K562 (cell line): ENCODE measurements around the gene ATP8A1. TPM values are rescaled to one million over a fixed set of nuclear protein-coding genes. Genes with fewer than 3 reads are reported as not detected.

ENCODE experiments used
- ATAC-seq: fragments of 200-7000 bp; cut with Tn5 transposase; 3 replicates; pipeline ENCODE4 v1.9.1; 2020; ENCODE audit warnings: moderate library complexity
- BruUV-seq: library from RNA; stranded (reverse); fragments of 400-500 nt; replicated peaks from 2 replicates; lab custom pipeline; 2021; lab: Mats Ljungman, UMichigan
- CTCF ChIA-PET: fragments of 300-600 bp; formaldehyde crosslinking; extraction: SDS; loops from one replicate; lab custom pipeline; 2021; ENCODE audit warnings: low intra/inter-chr PET ratio; lab: Yijun Ruan, JAX
- POLR2A ChIA-PET: fragments of 300-600, 350-650 bp; sonication (Branson Sonifier 250); formaldehyde crosslinking; extraction: SDS; loops from one replicate; lab custom pipeline; 2021; ENCODE audit warnings: antibody characterized with exemption, inconsistent platforms; lab: Yijun Ruan, JAX
- DNase-seq, 4 experiments: peaks; one replicate each; pipeline versions ENCODE4 v3.0.0 to v3.0.0-alpha.2; 2011 to 2018; ENCODE audit warnings: low spot score in 3 of 4, mixed read lengths in 3 of 4; ENCODE audit errors: extremely low read depth in 1 of 4
- FAIRE-seq: peaks from 2 replicates; lab custom pipeline; 2011; peaks lifted over from hg19 to GRCh38; lab: Jason Lieb, UNC
- H2AFZ ChIP-seq: 2 replicates; pipeline ENCODE4 v1.6.0; 2011; ENCODE audit warnings: low read depth, low read length, control low read depth, inconsistent platforms
- H3K27ac ChIP-seq: fragments of 200-600 bp; 3 replicates; pipeline ENCODE4 v1.8.0; 2011; ENCODE audit warnings: low read depth, mild to moderate bottlenecking, control low read depth, inconsistent platforms, low read length, moderate library complexity, mixed read lengths; ENCODE audit errors: extremely low read depth
- H3K27me3 ChIP-seq, 2 experiments: fragments of 300-600 bp in 1 of 2; 2 replicates in 1 of 2; 3 replicates in 1 of 2; pipeline versions ENCODE4 v1.6.0 to v1.8.0; 2011; ENCODE audit warnings: inconsistent platforms in 2 of 2, low read length in 2 of 2, mild to moderate bottlenecking in 1 of 2, mixed read lengths in 1 of 2, moderate library complexity in 1 of 2; ENCODE audit not compliant: control insufficient read depth in 2 of 2, insufficient read depth in 2 of 2
- H3K36me3 ChIP-seq: fragments of 300-600 bp; 3 replicates; pipeline ENCODE4 v1.8.0; 2011; ENCODE audit warnings: mild to moderate bottlenecking, low read length, inconsistent platforms; ENCODE audit not compliant: control insufficient read depth, insufficient read depth
- H3K4me1 ChIP-seq, 2 experiments: fragments of 200-600 bp in 1 of 2; replicated peaks in 1 of 2; 2 replicates in 1 of 2; 3 replicates in 1 of 2; pipeline versions ENCODE4 v1.5.1 to v1.8.0; 2011; ENCODE audit warnings: inconsistent platforms in 2 of 2, low read length in 2 of 2, mild to moderate bottlenecking in 1 of 2, mixed read lengths in 1 of 2, moderate library complexity in 1 of 2; ENCODE audit not compliant: control insufficient read depth in 2 of 2, insufficient read depth in 2 of 2
- H3K4me2 ChIP-seq: 2 replicates; pipeline ENCODE4 v1.6.1; 2011; ENCODE audit warnings: low read length, control low read depth, inconsistent platforms, mixed read lengths; ENCODE audit not compliant: insufficient read depth
- H3K4me3 ChIP-seq: fragments of 200-600 bp; sonication (generic), shearing (Covaris generic); 2 replicates; pipeline ENCODE4 v1.5.1; 2016; ENCODE audit warnings: control low read depth, inconsistent platforms
- H3K79me2 ChIP-seq: fragments of 200-600 bp; 3 replicates; pipeline ENCODE4 v1.8.0; 2011; ENCODE audit warnings: low read length, inconsistent platforms; ENCODE audit not compliant: control insufficient read depth, insufficient read depth
- H3K9ac ChIP-seq, 2 experiments: 2 replicates each; pipeline versions ENCODE4 v1.6.0 to v1.6.1; 2011; ENCODE audit warnings: low read depth in 2 of 2, low read length in 2 of 2, control low read depth in 1 of 2, inconsistent platforms in 1 of 2, mild to moderate bottlenecking in 1 of 2, mixed read lengths in 1 of 2; ENCODE audit not compliant: insufficient read depth in 1 of 2
- H3K9me1 ChIP-seq: one replicate; pipeline ENCODE4 v1.6.0; 2011; ENCODE audit warnings: inconsistent platforms, mild to moderate bottlenecking, low read length, moderate library complexity; ENCODE audit not compliant: control insufficient read depth, insufficient read depth
- H3K9me3 ChIP-seq: replicated peaks from 2 replicates; pipeline ENCODE4 v1.5.1; 2011; ENCODE audit warnings: low read depth, low read length, inconsistent platforms; ENCODE audit not compliant: control insufficient read depth, insufficient read depth
- H4K20me1 ChIP-seq: replicated peaks from 2 replicates; pipeline ENCODE4 v1.6.1; 2011; ENCODE audit warnings: low read length, inconsistent platforms, mixed read lengths; ENCODE audit not compliant: control insufficient read depth, insufficient read depth
- ARID3A ChIP-seq: IDR thresholded peaks from 2 replicates; pipeline ENCODE4 v1.6.1; 2012; ENCODE audit warnings: low read depth, low read length, improper control_type of control experiment, borderline replicate concordance
- BRF1 ChIP-seq: IDR thresholded peaks from 3 replicates; pipeline ENCODE4 v1.6.1; 2011; ENCODE audit warnings: borderline replicate concordance, mild to moderate bottlenecking; ENCODE audit not compliant: insufficient read length; ENCODE audit errors: extremely low read depth
- GTF2E2 ChIP-seq: fragments of 200-800 bp; sonication (Bioruptor generic); IDR thresholded peaks from 2 replicates; pipeline ENCODE4 v1.6.1; 2016; ENCODE audit warnings: missing genetic modification characterization, missing compliant biosample characterization
- HMG20B ChIP-seq: fragments of 250-450 bp; sonication (Bioruptor Pico); IDR thresholded peaks from 2 replicates; pipeline ENCODE4 v1.5.0; 2021; ENCODE audit warnings: mild to moderate bottlenecking
- KDM5B ChIP-seq: fragments of 200-600 bp; sonication (generic); IDR thresholded peaks from 2 replicates; pipeline ENCODE4 v1.6.1; 2012; ENCODE audit warnings: low read depth, mild to moderate bottlenecking, moderate library complexity, low read length, control low read depth, inconsistent platforms; ENCODE audit not compliant: insufficient replicate concordance
- NRF1 ChIP-seq, 2 experiments: fragments of 450-650 bp; IDR thresholded peaks in 1 of 2; conservative IDR thresholded peaks in 1 of 2; 2 replicates each; pipeline ENCODE4 v1.6.1; 2014; ENCODE audit warnings: mild to moderate bottlenecking in 2 of 2
- PHF20 ChIP-seq: fragments of 450-650 bp; IDR thresholded peaks from 2 replicates; pipeline ENCODE4 v1.6.1; 2018; ENCODE audit not compliant: partially characterized antibody
- RBM25 ChIP-seq: fragments of 200-400 bp; formaldehyde crosslinking; IDR thresholded peaks from 2 replicates; pipeline ENCODE4 v1.6.1; 2018; ENCODE audit warnings: low read length, low read depth, moderate library complexity; ENCODE audit not compliant: severe bottlenecking
- RHOXF2B ChIP-seq: fragments of 250-450 bp; sonication (Bioruptor Pico); conservative IDR thresholded peaks from 2 replicates; pipeline ENCODE4 v1.5.1; 2021
- SMC3 ChIP-seq: conservative IDR thresholded peaks from 2 replicates; pipeline ENCODE4 v1.6.1; 2011; ENCODE audit warnings: low read depth, low read length, improper control_type of control experiment; ENCODE audit not compliant: insufficient read depth
- ZEB2 ChIP-seq: fragments of 450-650 bp; IDR thresholded peaks from 2 replicates; pipeline ENCODE4 v1.6.1; 2016
- ZNF395 ChIP-seq: fragments of 200-800 bp; sonication (Bioruptor generic); IDR thresholded peaks from 2 replicates; pipeline ENCODE4 v1.6.1; 2017; ENCODE audit warnings: missing genetic modification characterization, missing compliant biosample characterization
- ZNF592 ChIP-seq: fragments of 450-650 bp; IDR thresholded peaks from 2 replicates; pipeline ENCODE4 v1.6.1; 2017; ENCODE audit warnings: antibody characterized with exemption, mild to moderate bottlenecking
- in situ Hi-C: fragments of 300-500 bp; cut with MboI; formaldehyde crosslinking; loops from 4 replicates; pipeline ENCODE4 v1.15.0; 2018; ENCODE audit warnings: inconsistent platforms, mixed read lengths
- intact Hi-C: fragments of 100-400 bp; cut with micrococcal nuclease; formaldehyde crosslinking; loops from 2 replicates; pipeline ENCODE4 v1.14.2; 2022
- polyA plus RNA-seq, 8 experiments: library from polyadenylated mRNA; depleted of rRNA in 4 of 8; stranded (reverse) in 5 of 8; unstranded in 3 of 8; fragments of >200 nt; fragmentation: Nextera tagmentation in 2 of 8; fragmentation: Illumina TruSeq in 1 of 8; extraction: Ambion mirVana in 2 of 8; extraction: Trizol in 1 of 8; gene quantifications; 2 replicates each; pipeline versions ENCODE4 v1.2.1 to v1.2.3, GENCODE V29; 2011 to 2014; ENCODE audit warnings: inconsistent platforms in 1 of 8, missing spikeins in 1 of 8
- total RNA-seq, 7 experiments: library from RNA; depleted of rRNA in 6 of 7; stranded (reverse); fragments of >200 nt in 6 of 7; fragmentation: Illumina TruSeq in 2 of 7; extraction: Trizol in 2 of 7; gene quantifications; 2 replicates each; pipeline versions ENCODE4 v1.2.1 to v1.2.3, GENCODE V29; 2011 to 2021; ENCODE audit warnings: low replicate concordance in 1 of 7

The ATP8A1 gene
- total and polyA plus RNA-seq, 9 of the 15 experiments (the other 6 are each of a cell fraction or from before 2014, with no cell fraction given): 0.05 to 0.29 (median 0.07) TPM; not detected in 2

GRCh38 chr4:42512226-42512625 is 144.7 kb downstream of the ATP8A1 start (continued):
- TF ChIP-seq HMG20B (CRISPR knock-in tag) (no peak), NRF1 (conservative IDR thresholded peaks at IDR 0.05 in 1 of 2, IDR thresholded peaks at IDR 0.05 in 1 of 2) (no peak), GTF2E2 (tag) (no peak), PHF20 (no peak), ZNF395 (CRISPR knock-in tag) (no peak), BRF1 (no peak), KDM5B (no peak)

GRCh38 chr4:42510225-42510624 is 146.7 kb downstream of the ATP8A1 start:
- H4K20me1 ChIP-seq: no peaks in the 10 kb centered on the region
- H3K27me3 ChIP-seq: no peaks in the 10 kb centered on the region
- no peaks in the 10 kb centered on the region for H3K79me2 ChIP-seq
- no peak overlapping the region for H3K4me2 ChIP-seq
- in situ Hi-C loops (loop anchor here (25.0 kb wide), 2 partner anchors 548 to 823 kb away; no protein-coding TSS in a partner anchor), intact Hi-C loops (loop anchor here (10.0 kb wide), 1 partner anchor 545 kb away; no protein-coding TSS in a partner anchor)
- no TSS peak for BruUV-seq
- ATAC-seq (no peak), FAIRE-seq (no peak), DNase-seq (no peak)
- ChIA-PET POLR2A (no interaction called here), CTCF (no interaction called here)
- no peak overlapping the region for H3K4me3 ChIP-seq
- H3K9me1 ChIP-seq: no peaks in the 10 kb centered on the region
- H2AFZ ChIP-seq: no peak overlapping the region
- no peak overlapping the region for H3K9ac ChIP-seq
- no peaks in the 10 kb centered on the region for H3K36me3 ChIP-seq
- no peak overlapping the region for H3K27ac ChIP-seq
- no peaks in the 10 kb centered on the region for H3K4me1 ChIP-seq
- no peaks in the 10 kb centered on the region for H3K9me3 ChIP-seq
- TF ChIP-seq RBM25 (no peak), ZEB2 (no peak), RHOXF2B (CRISPR knock-in tag) (no peak), ZNF592 (no peak), ARID3A (no peak), SMC3 (no peak)
